GM10248 (cell line): ENCODE data around the gene AMFR.

Experiments used
- CTCF ChIA-PET: fragments of 300-600 bp; sonication (Branson Sonifier 250); formaldehyde crosslinking; extraction: SDS; loops from one replicate; lab custom pipeline; 2021; ENCODE audit warnings: antibody characterized with exemption; lab: Yijun Ruan, JAX
- POLR2A ChIA-PET: fragments of 350-650 bp; sonication (Branson Sonifier 250); formaldehyde crosslinking; extraction: SDS; loops from one replicate; lab custom pipeline; 2020; ENCODE audit warnings: antibody characterized with exemption; lab: Yijun Ruan, JAX
- DNase-seq: peaks from one replicate; pipeline ENCODE4 v3.0.0; 2012; ENCODE audit errors: extremely low spot score
- CTCF ChIP-seq: IDR thresholded peaks from 2 replicates; pipeline ENCODE4 v1.5.1; 2012; ENCODE audit warnings: mild to moderate bottlenecking, low read depth; ENCODE audit errors: extremely low read depth, missing control alignments, control extremely low read depth

Gene AMFR

GRCh38 chr16:56428091-56428490, 2.7 kb upstream of the AMFR start:
- no peak for TF ChIP-seq CTCF
- ChIA-PET CTCF (interaction anchor here (1.7 to 2.0 kb wide), 2 partner anchors 9 to 21 kb away, joined by 4 to 6 read pairs; no protein-coding TSS in a partner anchor), POLR2A (no interaction called here)
- DNase-seq, result no peak

GRCh38 chr16:56426585-56426984, 1.2 kb upstream of the AMFR start:
- ChIA-PET POLR2A (interaction anchor here (1.0 kb wide), 1 partner anchor 25 kb away, joined by 3 read pairs; the partner anchor contains the start of genes NUDT21 and OGFOD1), CTCF (interaction anchor here (1.2 to 1.3 kb wide), 2 partner anchors 12 to 16 kb away, joined by 3 to 5 read pairs; no protein-coding TSS in a partner anchor)

GRCh38 chr16:56424791-56425438, 430 bp downstream of the AMFR start:
- ChIA-PET CTCF (no interaction called here), POLR2A (no interaction called here)
- TF ChIP-seq CTCF, result no peak
- DNase-seq, result no peak

More at GRCh38 chr16:56426585-56426984, 1.2 kb upstream of the AMFR start:
- TF ChIP-seq CTCF, result no peak
- no peak for DNase-seq

GRCh38 chr16:56424404-56424764, 961 bp downstream of the AMFR start:
- ChIA-PET CTCF (no interaction called here), POLR2A (no interaction called here)
- TF ChIP-seq CTCF, result no peak

GRCh38 chr16:56423584-56424403, 1.6 kb downstream of the AMFR start:
- TF ChIP-seq CTCF, result no peak
- CTCF ChIA-PET, result interaction anchor here (0.9 kb wide), 1 partner anchor 15 kb away, joined by 3 read pairs; no protein-coding TSS in a partner anchor
- DNase-seq, result peak; percentile 42
- POLR2A ChIA-PET, result no interaction called here

More at GRCh38 chr16:56424404-56424764, 961 bp downstream of the AMFR start:
- no peak for DNase-seq

- DNase-seq, result no peak
- no peak for TF ChIP-seq CTCF
- ChIA-PET POLR2A (no interaction called here), CTCF (interaction anchor here (0.9 kb wide), 1 partner anchor 14 kb away, joined by 3 read pairs; no protein-coding TSS in a partner anchor)
These were observed 2.4 kb downstream of the AMFR start for GRCh38 chr16:56422896-56423441.
